Fibroblast of skin of left biceps (primary cell): ENCODE results near the gene ACBD6.

Source experiments
- DNase-seq, 2 experiments: peaks; one replicate each; pipeline ENCODE4 v3.0.0-alpha.2; 2013; ENCODE audit warnings: low read depth in 2 of 2

ACBD6 gene

DNA sequence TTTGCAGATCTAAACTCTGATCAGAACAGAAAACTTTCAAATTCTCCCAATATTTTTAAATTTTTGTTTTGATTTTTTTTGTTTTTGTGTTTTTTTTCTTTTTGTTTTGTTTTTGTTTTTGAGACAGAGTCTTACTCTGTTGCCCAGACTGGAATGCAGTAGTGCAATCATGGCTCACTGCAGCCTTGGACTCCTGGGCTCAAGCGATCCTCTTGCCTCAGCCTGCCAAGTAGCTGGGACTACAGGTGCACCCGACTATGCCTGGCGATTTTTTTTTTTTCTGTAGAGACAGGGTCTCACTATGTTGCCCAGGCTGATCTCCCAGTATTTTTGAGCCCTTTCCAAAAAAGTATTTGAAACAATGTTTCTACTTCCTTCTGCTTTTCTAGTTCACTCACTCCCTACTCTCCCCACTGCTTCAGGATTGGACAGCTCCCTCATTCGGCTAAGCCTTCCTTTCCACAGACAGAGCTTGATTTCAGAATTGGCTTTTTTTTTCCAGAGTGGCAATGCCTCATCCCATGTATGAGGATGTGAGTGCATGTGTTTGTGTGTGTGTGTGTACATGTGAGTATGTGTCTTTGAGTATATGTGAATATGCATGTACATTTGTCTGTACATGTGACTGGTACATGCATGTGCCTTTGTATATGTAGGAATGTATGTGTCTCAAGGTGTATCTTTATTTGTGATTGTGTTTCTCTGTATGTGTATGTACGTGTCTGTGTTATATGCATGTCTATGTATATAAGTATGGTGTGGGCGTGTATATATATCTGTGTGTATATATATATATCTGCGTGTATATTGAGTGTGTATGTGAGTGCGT, 260.4 kb downstream of the ACBD6 start:
- DNase-seq: no peak

DNA sequence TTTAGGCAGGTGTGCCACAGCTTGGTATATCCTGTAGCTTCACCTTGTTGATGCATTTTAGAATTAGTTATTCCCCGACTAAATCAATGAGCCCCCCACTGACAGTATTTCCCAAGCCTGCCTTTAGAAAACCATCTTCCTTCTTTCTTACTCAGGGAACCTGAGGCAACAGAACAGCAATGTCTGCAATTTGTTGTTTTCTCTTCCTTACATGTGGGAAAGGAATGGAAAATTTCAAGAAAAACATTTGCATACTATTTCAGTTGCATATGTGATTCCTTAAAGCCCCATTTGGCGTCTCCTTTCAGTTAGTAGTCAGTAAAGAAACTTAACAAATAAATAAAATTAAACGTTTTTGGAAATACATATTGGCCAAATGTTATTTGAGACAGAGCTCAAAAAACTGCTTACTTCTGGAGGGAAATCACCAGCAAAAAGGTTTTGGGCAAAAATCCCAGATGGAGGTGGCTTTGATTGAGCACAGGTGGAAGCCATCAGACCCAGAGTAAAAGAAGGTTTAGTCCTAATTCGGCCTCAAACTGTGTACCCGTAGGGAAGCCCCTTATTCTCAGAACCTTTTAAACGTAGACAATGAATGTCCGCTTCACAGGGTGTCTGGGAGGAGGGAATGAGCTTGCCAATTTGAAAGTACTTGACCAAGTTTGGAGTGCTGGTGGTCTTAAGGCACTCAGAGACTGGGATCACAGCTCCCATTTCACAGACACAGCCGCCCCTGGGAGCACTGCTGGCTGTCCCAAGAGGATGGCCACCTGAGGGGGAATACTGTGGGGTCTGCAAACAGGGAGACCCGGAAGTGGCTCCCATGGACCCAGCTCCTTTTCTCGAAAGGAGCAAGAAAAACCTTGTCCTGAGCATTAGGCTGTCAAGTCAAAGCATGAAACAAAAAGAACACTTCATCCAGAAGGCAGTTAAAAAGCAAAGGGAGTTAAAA, 263.0 kb downstream of the ACBD6 start:
- DNase-seq: no peak

DNA sequence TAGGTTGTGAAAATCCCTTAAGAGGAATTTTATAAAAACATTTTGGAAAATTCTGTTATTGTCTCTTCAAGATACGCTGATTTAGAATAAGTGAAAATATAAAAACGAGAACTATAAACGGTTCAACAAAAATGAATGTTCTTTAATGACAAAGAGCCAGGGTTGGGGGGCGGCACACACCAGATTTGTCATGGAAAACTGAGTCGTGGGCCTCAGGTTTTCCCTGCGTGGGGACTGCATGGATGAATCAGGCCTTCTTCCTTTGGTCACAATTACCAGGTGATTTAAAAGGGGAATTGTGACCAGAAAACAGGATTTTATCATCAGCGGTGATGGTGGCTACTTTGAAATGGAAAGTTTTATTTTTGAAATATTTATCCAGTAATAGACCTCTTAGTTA, 263.7 kb downstream of the ACBD6 start:
- no peak for DNase-seq
